ENCODE measurements around the gene CDH7.

CDH7 gene

GRCh38 chr18:65907281-65907680 is 156.5 kb downstream of the CDH7 start:
- no peak for TF ChIP-seq CTCF (IDR thresholded peaks at IDR 0.05; ENCODE audit: low read depth, low read length, missing control alignments)
- in situ Hi-C loops (cut with HindIII; ENCODE audit: low sequenced_read_pairs): no loop called here
- H3K4me3 ChIP-seq (ENCODE audit: low read depth, low read length): no peak overlapping the region
- no peak for DNase-seq (ENCODE audit: low read depth)

GRCh38 chr18:65919018-65919417 is 168.2 kb downstream of the CDH7 start:
- in situ Hi-C loops (cut with HindIII; ENCODE audit: low sequenced_read_pairs): no loop called here
- DNase-seq (ENCODE audit: low read depth): no peak
- no peak for TF ChIP-seq CTCF (IDR thresholded peaks at IDR 0.05; ENCODE audit: low read depth, low read length, missing control alignments)
- no peak overlapping the region for H3K4me3 ChIP-seq (ENCODE audit: low read depth, low read length)

GRCh38 chr18:65919663-65920062 is 168.9 kb downstream of the CDH7 start:
- no peak for TF ChIP-seq CTCF (IDR thresholded peaks at IDR 0.05; ENCODE audit: low read depth, low read length, missing control alignments)
- no peak overlapping the region for H3K4me3 ChIP-seq (ENCODE audit: low read depth, low read length)
- no peak for DNase-seq (ENCODE audit: low read depth)
- in situ Hi-C loops (cut with HindIII; ENCODE audit: low sequenced_read_pairs): no loop called here

- no peak for TF ChIP-seq CTCF (IDR thresholded peaks at IDR 0.05; ENCODE audit: low read depth, low read length, missing control alignments)
- in situ Hi-C loops (cut with HindIII; ENCODE audit: low sequenced_read_pairs): no loop called here
- no peak overlapping the region for H3K4me3 ChIP-seq (ENCODE audit: low read depth, low read length)
- DNase-seq (ENCODE audit: low read depth): no peak
Observed at GRCh38 chr18:65922103-65922502, 171.3 kb downstream of the CDH7 start.

- DNase-seq (ENCODE audit: low read depth): no peak
- no peak overlapping the region for H3K4me3 ChIP-seq (ENCODE audit: low read depth, low read length)
- in situ Hi-C loops (cut with HindIII; ENCODE audit: low sequenced_read_pairs): no loop called here
- no peak for TF ChIP-seq CTCF (IDR thresholded peaks at IDR 0.05; ENCODE audit: low read depth, low read length, missing control alignments)
Observed at GRCh38 chr18:65924904-65925303, 174.1 kb downstream of the CDH7 start.

GRCh38 chr18:65934874-65935273 is 184.1 kb downstream of the CDH7 start:
- DNase-seq (ENCODE audit: low read depth): no peak
- TF ChIP-seq CTCF (IDR thresholded peaks at IDR 0.05; ENCODE audit: low read depth, low read length, missing control alignments): no peak
- in situ Hi-C loops (cut with HindIII; ENCODE audit: low sequenced_read_pairs): no loop called here
- no peak overlapping the region for H3K4me3 ChIP-seq (ENCODE audit: low read depth, low read length)

GRCh38 chr18:65936678-65937077 is 185.9 kb downstream of the CDH7 start:
- in situ Hi-C loops (cut with HindIII; ENCODE audit: low sequenced_read_pairs): no loop called here
- no peak overlapping the region for H3K4me3 ChIP-seq (ENCODE audit: low read depth, low read length)
- DNase-seq (ENCODE audit: low read depth): no peak
- no peak for TF ChIP-seq CTCF (IDR thresholded peaks at IDR 0.05; ENCODE audit: low read depth, low read length, missing control alignments)
